HT-29 (cell line): Measurements from ENCODE around the gene SF3A1. TPM values are rescaled to one million over a fixed set of nuclear protein-coding genes. Genes with fewer than 3 reads are reported as not detected.
A peak's percentile ranks its signal among the peaks of the same experiment; 100 is the strongest.
"Not testable (repeated sequence)": the region's sequence is repeated elsewhere in the genome, so short reads cannot be mapped to it uniquely, and the experiment has no call there.

ENCODE experiments used
- DNase-seq: peaks from one replicate; pipeline ENCODE4 v3.0.0-alpha.2; 2015; ENCODE audit warnings: low spot score
- total RNA-seq: library from RNA; depleted of rRNA; stranded (reverse); fragments of >200 nt; shearing (Covaris generic); gene quantifications from 2 replicates; pipeline ENCODE4 v1.2.3, GENCODE V29; 2014

The SF3A1 gene
- total RNA-seq, 1 experiment from 2014 or later = 42.3 TPM

DNA sequence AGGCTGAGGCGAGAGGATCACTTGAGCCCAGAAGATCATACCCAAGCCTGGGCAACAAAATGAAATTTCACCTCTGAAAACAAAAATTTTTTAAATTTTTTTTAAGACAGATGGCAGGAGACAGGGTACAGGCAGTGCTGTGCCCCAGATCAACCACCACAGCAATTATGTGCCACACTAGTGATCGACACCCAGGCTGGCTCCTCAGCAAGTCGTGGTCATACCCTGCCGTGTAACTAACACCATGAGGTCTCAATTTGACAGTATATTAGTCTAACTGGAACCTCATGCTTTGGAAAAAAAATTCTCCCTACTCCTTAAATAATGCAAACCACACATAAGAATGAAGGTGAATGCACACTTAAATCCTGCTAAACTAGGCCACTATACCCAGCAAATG, 8.3 kb downstream of the SF3A1 start:
- no peak for DNase-seq

DNA sequence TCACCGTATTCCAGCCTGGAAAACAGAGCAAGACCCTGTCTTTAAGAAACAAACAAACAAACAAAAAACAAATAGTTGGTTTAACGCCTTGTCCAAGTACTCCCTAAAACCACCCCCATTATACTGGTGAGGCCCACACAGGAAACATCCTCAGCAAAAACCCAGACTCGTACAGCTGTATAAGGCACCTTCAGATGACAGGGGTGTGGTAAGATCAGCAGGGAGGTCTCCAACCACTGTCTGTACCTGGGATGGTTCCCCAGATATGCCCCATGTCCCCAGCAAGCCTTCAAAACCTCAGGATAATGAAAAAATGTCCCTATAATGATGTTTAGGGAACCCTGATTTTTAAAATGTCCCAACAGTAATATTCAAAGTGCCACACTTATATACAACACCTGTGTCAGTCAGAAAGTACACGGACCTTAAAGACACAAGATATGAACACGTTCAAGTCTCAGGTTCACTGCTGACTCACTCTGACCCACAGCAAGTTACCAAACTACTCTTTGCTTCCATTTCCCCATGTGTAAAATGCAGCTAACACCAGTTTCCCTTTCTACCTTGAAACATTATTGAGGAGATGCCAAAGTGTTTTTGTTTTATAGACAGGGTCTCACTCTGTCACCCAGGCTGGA, 9.3 kb downstream of the SF3A1 start:
- no peak for DNase-seq

DNA sequence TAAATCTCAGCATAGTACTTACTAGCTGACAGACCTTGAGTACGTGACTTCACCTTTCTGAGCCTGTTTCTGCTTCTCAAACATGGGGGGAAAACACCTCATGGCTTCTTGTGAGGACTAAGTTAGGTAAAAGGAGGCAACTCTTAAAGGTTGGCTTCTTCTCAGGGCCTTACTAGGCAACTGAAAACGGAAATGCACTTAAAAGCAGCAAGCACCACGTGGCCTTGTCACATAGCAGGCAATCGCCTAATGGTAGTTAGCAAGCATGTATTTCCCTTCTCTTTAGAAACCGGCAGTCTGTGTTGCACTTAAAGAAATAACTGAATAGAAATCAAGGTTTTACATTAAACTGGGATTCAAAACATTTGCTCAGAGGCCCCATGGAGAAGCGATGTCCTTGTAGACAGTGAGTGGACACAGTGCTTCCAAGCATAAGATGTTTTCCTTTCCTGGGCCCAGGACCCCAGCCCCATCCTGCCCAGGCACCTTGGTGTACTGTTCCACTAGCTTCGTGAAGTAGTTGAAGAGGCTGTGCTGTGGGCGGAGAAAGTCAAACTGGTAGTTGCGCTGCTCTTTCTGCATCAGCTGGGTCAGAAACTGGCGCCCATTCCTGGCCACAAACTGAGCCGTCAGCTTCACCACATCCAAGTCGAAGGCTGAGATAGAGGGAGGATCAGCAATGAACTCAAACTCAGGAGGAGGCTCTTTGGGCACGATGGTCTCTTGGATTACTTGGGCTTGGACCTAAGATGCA, 12.1 kb downstream of the SF3A1 start:
- no peak for DNase-seq

DNA sequence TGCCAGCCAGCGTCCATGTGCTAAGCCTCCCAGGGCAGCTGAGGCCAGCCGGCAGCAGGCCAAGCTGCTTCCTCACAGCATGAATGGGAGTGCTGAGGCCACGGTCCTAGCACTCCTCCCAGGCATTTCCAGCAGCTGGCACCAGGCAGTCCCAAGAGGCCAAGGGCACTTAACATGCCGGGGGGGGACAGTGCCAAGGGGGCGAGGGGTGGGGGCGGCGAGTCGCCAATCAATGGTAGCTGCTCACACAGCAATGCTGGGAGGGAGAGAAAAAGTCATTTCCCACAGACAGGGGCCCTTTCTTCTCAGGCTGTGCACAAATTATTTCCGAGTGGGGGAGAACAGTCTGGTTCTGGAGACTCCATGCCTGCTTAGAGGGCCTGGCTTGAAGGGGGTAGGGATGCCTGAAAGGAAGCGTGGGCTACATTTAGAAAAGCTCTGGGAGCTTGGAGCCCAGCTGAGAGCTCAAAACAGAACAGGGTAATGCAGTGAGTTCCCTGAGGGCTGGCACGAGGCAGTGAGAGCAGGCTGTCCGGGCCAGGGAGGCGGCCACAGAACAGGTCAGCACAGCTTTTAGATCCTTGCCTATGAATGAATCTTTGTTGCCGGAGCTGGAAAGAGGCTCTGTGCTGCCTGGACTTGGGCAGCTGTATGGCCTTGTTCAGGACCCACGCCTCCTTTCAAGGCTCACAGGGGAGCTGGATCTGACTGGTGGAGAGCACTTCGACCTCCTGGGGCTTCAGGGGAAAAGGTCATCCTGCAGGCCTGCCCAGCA, 15.6 kb downstream of the SF3A1 start:
- no peak for DNase-seq

DNA sequence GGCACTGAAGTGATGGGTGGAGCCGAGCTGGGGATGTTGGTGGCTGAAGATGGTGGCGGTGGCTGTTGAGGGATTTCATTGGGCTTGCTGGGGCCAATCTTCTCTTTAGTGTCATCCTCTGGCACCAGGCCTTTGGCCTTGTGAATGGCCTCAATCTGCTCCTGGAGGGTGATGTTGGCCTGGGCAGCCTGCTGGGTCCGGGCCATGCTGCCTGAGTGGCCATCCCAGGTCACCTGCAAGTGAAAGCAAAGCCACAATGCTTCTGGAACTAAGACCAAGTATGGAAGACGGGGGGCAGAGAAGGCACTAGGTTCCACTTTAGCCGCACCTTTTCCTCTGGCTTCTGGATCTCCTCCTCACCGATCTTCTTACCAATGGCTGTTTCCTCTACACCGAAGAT, 17.9 kb downstream of the SF3A1 start:
- no peak for DNase-seq

DNA sequence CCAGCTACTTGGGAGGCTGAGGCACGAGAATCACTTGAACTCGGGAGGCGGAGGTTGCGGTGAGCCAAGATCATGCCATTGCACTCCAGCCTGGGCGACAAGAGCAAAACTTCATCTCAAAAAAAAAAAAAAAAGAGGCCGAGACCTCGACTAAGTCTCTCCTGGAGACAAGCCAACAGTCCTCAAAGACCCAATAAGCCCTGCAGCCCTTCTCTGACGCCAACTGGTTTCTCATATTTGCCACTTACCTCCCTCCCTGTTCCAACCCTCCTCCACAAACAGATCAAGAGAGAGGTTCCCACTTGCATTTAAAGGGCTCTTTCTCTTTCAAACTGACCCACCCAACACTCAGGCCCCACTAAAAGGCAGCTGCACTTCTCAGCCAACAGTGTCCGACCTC, 18.4 kb downstream of the SF3A1 start:
- DNase-seq = not testable (repeated sequence)

DNA sequence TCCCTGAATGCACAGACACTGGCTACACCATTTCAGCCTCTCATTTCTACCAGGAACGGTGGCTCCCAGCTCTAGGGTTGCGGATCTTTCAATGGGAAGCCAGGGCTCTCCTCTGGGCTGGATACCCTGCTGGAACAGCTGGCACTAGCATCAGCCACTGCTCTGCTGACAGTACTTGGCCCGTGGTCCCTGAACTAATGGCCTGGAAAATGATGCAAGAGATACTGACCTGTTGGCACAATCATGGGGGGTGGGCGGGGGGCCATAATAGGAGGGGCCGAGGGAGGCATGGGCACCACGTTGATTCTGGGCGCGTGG, 19.3 kb downstream of the SF3A1 start:
- no peak for DNase-seq

DNA sequence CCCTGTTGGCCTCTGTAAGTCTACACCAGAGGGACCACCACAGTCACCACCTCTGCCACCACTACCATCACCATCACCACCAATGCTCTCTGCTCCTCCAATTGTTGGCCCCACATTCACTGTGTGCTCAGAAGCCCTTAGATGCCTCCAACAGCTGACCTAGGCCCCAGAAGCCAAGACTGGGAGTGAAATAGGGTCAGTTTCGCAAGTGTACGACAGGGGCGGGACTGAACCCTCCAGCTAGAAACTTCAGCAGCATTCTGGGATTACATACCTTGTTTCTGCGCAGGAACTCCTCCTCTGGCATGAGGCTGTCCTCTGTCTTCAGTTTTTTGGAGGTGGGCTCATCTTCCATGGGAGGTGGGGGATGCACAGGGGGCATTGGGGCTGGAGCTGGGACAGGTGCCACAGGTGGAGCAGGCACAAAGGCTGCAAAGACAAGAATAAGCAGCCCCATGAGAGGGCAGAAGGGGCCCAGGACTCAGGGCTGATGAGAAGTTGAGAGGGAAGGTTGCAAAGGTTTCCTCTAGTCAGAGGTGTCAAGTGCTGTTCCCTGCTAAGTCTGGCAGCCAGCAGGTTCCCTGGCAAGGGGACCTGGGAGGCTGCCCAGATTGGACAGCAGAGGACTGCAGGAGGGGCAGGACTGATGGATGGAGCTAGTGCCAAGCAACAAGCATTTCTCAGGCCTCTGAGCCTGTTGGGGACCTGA, 19.8 kb downstream of the SF3A1 start:
- DNase-seq = no peak

DNA sequence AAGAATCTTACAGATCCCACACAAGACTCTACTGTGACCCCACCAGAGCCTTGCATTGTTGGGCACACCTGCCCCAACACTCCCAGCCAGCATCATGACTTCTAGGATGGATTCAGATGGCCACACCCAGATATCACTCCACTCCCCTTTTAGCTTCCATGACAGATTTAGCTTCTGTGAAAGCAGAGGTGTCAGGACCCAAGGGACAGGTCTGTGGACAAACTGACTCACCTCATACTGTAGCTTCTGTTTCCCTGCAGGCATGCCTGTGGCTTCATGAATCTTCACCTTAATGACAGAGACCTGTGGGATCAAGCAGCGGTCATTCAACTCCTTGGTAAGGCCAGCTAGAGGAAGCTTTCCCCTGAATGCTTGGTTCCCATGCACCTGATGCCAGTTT, 21.5 kb downstream of the SF3A1 start:
- DNase-seq = no peak

DNA sequence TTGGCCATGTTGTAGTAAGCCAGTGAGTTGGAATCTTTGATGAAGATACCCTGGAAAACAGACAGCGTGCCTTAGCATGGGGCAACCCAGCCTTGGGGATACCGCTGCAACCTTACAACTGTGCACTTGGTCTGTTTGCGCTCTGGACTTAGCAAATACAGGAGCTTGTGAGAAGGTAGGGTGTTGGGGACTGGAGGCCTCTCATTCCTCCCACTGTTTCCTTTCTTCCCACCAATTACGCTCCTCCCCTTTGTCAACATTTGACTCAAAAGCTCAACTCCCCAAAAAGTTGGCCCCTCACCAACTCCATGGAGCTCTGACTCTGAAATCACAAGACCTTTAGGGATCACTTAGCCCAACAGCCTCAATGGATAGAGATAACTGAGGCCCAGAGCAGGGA, 22.0 kb downstream of the SF3A1 start:
- DNase-seq = no peak

DNA sequence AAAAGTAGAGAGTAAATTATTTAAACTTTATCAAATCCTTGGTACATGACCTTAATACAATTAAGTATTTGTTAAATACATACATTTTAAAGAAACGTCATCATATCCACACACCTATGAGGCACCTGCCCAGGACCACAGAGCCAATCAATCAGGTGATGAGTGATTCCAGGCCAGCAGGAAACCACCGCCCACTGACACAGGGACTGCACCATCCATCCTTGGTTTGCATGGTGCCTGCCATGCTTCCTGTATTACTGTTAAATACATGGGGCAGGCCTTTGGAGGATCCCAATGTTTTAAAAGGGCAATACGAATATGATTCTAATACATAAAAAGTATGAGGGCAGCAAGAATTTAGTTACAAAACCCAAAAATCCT, 23.0 kb downstream of the SF3A1 start:
- DNase-seq = no peak

DNA sequence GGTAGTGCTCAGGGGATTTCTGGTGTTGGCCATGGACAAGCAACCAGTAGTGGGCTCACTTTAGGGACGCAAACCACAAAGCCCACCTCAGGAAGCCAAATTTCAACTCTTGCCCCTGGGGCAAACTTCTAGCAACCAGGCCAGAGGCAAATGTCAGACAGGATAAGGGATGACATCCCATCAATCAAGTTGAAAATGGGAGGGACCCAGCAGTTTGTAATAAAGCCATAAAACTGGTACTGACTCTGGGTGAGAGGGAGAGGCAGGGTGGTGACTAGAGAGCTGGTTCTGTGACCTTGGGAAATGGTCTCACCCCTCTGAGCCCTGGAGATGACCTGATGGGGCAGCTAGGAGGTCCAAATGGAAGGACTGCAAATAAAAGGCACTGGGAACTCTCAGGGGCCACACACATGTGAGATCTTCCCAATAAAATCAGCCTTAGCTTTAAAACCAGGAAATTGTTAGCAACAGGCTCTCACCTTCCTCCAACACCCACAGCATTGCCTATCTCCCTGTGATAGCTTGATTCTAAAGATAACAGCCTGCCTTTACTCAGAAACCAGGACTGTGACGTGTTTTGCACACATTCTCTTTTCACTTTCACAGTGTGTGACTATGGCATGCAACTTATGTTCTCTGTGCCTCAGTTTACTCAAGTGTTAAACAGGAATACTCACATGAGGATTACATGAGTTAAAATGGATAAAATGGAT, 23.5 kb downstream of the SF3A1 start:
- DNase-seq = no peak

DNA sequence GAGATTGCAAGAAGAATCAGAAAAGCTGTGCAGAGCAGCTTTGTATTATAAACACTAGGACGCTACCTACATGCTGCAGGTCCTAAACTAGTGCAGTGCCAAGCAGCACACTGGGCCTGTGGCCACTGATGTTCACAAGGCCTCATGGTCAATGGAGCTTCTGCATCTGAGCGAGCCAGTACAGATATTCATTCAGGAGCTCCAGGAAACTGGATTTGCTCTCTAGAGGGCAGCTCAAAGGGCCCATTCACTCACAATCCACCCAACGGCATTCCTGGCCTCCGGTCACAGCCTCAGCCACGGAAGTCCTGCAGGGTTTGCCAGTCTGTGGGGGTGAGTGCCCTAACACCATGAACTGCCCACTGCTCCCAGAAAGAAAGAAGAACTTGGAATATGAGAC, 24.1 kb downstream of the SF3A1 start:
- DNase-seq = no peak

DNA sequence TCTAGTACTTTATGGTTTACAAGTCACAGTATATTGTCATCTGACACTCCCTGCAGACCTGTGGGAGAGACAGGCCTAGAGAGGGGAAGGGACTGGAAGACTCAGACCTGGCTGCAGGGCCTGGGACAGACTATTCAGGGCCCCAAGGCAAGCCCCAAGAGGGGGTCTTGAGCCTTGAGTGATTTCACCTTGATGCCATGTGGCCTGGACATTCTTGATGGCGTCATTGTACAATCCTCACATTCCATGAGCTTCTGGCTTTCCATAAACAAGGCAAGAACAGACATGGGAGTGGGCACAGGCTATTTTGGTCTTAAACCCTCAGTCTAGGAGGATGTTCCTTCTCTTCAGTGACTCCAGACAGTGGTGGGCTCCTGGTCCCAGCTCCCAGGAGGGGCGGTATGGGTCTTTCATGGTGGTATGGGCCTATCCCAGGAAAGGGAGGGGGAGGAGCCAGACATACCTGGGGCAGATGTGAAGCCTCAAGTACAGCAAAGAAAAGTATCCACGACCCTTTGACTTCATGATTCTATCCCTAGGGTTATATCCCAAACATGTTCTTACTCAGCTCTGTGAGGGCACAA, 28.1 kb downstream of the SF3A1 start:
- DNase-seq = no peak

DNA sequence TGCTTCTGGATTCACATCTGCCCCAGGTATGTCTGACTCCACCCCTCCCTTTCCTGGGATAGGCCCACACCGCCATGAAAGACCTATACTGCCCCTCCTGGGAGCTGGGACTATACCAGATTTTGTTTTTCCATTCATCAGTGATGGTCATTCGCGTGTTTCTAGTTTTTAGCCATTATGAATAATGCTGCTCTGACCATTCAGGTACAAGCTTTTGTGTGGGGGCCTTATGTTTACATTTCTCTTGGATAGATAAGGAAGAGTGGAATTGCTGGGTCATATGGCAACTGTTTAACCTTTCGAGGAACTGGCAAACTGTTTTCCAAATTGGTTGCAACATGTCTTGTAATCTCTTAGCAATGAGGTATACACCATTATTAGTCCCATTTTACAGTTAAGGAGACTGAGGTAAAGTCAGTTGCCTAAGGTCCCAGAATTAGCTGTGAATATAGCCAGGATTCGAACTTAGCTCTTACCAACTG, 28.8 kb downstream of the SF3A1 start:
- DNase-seq = peak; percentile 51

DNA sequence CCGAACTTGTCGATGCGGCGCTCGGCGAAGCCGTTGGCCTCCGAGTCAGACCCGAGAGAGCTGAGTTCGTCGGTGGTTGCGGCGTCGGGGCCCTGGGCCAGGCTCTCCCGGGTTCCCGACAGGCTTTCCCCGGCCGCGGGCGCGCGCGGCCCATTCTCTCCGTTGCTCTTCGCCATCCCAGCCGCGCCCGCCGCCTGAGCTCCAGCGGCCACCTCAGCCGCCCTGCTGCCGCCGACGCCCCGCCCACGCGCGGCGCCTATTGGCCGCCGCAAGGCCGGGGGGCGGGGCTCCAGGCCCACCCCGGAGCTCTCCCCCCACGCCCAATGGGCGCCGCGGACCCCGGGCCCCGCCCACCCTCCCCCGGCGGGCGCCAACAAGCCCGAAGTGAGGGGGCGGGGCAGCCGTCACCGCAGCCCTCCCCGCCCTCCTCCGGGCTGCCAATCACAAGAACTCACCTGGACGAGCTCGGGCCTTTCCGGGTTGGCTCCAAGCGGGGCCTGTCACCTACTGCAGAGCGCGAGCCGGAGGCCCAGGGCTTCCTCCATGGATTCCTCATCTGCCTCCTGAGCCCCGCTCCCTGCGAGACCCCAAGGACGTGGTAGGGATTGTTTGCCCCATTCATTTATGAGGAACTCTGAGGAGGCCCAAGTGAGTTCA, 29.9 kb downstream of the SF3A1 start, which contains the start of gene TBC1D10A:
Gene TBC1D10A, minus strand, starts transcription at position 236 of the 657 bp plus-strand sequence. Its CDS starts 60 bp downstream, at position 176.
- peak; percentile 89 for DNase-seq

DNA sequence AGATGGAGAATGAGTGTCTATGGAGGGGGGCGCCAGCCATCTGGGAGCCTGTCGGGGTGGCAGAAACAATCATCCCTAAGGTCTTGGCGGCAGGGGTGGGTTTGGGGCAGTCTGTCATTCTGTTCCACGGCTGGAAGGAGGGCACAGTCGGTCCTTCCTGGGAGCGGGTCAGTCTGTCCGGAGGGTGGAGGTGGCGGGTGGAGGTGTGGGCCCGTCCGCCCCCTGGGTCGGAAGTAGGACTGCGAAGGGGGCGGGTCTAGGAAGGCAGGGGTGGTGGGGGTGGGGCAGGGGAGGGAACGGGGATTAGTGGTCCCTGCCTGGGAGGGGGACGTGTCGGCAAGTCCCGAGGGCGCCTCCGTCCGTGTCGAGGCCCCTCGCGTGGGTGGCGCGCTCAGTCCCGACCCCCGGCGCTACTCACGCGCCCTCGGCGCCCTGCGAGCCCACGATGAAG, 30.4 kb downstream of the SF3A1 start:
- no peak for DNase-seq

DNA sequence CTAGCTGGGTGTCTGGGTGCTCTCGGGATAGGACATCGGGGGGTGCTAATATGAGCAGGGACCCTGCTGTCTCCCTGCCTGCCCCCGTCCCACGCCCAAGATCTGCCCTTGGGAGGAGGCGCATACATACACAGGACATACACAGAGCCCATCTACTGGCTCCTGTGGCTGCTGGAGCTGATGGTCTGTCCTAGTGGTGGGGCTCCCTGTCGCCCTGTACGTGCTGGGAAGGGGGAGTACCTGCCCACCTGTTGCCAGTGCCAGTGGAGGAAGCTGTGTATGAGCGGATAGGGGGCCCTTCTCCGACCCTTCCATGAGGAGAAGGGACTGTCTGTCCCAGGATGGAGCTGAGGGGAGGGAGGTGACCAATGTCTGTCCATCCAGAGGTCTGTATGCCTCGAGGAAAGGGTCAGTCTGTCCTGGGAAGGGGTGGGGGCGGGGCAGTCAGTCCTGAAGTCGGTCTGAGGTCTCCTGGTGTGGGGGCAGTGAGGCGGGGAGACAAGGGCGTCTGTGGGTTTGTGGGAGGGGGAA, 30.9 kb downstream of the SF3A1 start:
- DNase-seq = no peak

DNA sequence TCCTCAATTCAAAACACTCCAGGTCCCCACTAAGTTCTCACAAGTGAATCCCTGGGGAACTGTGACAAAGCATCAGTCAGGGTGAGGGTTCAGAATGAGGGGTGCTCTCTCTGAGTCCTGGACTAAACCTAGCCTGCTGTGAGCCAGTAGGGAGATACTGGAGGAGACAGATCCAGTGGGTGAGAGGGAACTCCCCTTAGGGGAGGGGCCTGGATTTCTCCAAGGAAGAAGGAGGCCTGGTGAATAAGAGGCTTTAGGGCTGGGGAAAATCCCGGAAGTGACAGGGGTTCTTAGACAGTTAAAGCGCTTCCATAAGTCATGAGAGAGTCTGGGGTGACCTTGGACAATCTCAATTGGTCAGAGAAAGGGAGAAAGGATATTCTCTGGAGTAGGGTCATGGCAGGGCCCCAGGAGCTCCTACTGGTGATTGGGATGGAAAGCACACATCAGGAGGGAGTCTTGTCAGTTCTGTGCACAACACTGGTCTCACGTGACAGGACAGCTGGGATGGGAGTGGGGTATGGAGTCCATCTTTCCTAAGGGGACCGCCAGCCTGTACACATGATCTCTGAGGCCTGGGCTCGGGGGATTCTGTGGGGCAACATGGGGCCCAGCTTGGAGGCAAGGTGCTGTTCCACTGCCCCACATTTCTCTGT, 31.5 kb downstream of the SF3A1 start:
- no peak for DNase-seq
